NCI-H2107 treated with DMSO at 0.1 percent for 48 hours (cell line): ENCODE data around the gene NR3C1.

Source experiments
- DNase-seq: peaks from one replicate; lab custom pipeline; 2025; ENCODE audit not compliant: unreplicated experiment; lab: John Stamatoyannopoulos, UW

NR3C1 gene

GRCh38 chr5:143399616-143400540 lies 3.6 kb downstream of the NR3C1 start:
- DNase-seq = no peak

GRCh38 chr5:143398451-143399237 lies 4.8 kb downstream of the NR3C1 start:
- no peak for DNase-seq

GRCh38 chr5:143398053-143398355 lies 5.5 kb downstream of the NR3C1 start:
- no peak for DNase-seq

- no peak for DNase-seq
These were observed 6.0 kb downstream of the NR3C1 start for GRCh38 chr5:143397302-143398052.

- no peak for DNase-seq
These were observed 7.0 kb downstream of the NR3C1 start for GRCh38 chr5:143396353-143396940.

GRCh38 chr5:143395638-143396352 lies 7.7 kb downstream of the NR3C1 start:
- DNase-seq = no peak

- no peak for DNase-seq
These were observed 10.0 kb downstream of the NR3C1 start for GRCh38 chr5:143393524-143393923.

- no peak for DNase-seq
These were observed 12.5 kb downstream of the NR3C1 start for GRCh38 chr5:143390941-143391340.

- DNase-seq = no peak
These were observed 13.2 kb downstream of the NR3C1 start for GRCh38 chr5:143390258-143390657.

GRCh38 chr5:143386725-143387124 lies 16.8 kb downstream of the NR3C1 start:
- no peak for DNase-seq

GRCh38 chr5:143384865-143385657 lies 18.4 kb downstream of the NR3C1 start:
- no peak for DNase-seq

GRCh38 chr5:143383988-143384387 lies 19.5 kb downstream of the NR3C1 start:
- no peak for DNase-seq

- no peak for DNase-seq
These were observed 23.9 kb downstream of the NR3C1 start for GRCh38 chr5:143379606-143380005.

- DNase-seq = no peak
These were observed 26.3 kb downstream of the NR3C1 start for GRCh38 chr5:143376911-143377813.

GRCh38 chr5:143376195-143376779 lies 27.2 kb downstream of the NR3C1 start:
- no peak for DNase-seq

- DNase-seq = no peak
These were observed 28.8 kb downstream of the NR3C1 start for GRCh38 chr5:143374496-143375217.

- no peak for DNase-seq
These were observed 30.4 kb downstream of the NR3C1 start for GRCh38 chr5:143373076-143373475.
